ENCODE measurements around the gene SRPK3.
A peak's percentile ranks its signal among the peaks of the same experiment; 100 is the strongest.
"Not testable (repeated sequence)": the region's sequence is repeated elsewhere in the genome, so short reads cannot be mapped to it uniquely, and the experiment has no call there.

Gene SRPK3

GRCh38 chrX:153814591-153815315, 33.9 kb downstream of the SRPK3 start:
- DNase-seq = no peak

- DNase-seq = peak; percentile 34 to 50
Measured at GRCh38 chrX:153816831-153817690, 36.2 kb downstream of the SRPK3 start.

- DNase-seq = not testable (repeated sequence)
Measured at GRCh38 chrX:153818064-153818463, 37.2 kb downstream of the SRPK3 start.

- peak; percentile 41 to 65 for DNase-seq
Measured at GRCh38 chrX:153818571-153819383, 37.9 kb downstream of the SRPK3 start.

GRCh38 chrX:153819384-153820040, 38.7 kb downstream of the SRPK3 start:
- no peak for DNase-seq

GRCh38 chrX:153820601-153821000, 39.8 kb downstream of the SRPK3 start:
- DNase-seq = no peak

GRCh38 chrX:153821066-153821465, 40.2 kb downstream of the SRPK3 start:
- DNase-seq = no peak

GRCh38 chrX:153824348-153824747, 43.5 kb downstream of the SRPK3 start:
- DNase-seq = no peak

- no peak for DNase-seq
Measured at GRCh38 chrX:153825042-153825441, 44.2 kb downstream of the SRPK3 start.

GRCh38 chrX:153827016-153827415, 46.2 kb downstream of the SRPK3 start:
- DNase-seq = no peak

GRCh38 chrX:153827903-153828302, 47.1 kb downstream of the SRPK3 start:
- no peak for DNase-seq

GRCh38 chrX:153828308-153828707, 47.5 kb downstream of the SRPK3 start:
- DNase-seq = no peak

GRCh38 chrX:153828723-153829548, 48.1 kb downstream of the SRPK3 start:
- peak in 1 of 2 donors; percentile 11 for DNase-seq

- no peak for DNase-seq
Measured at GRCh38 chrX:153829549-153829798, 48.6 kb downstream of the SRPK3 start.

GRCh38 chrX:153829799-153830639, 49.2 kb downstream of the SRPK3 start, which contains the start of gene PDZD4:
TSS of gene PDZD4 (minus strand) at chrX:153830544. CDS start at chrX:153830298, 246 bp downstream.
- DNase-seq = peak in 1 of 2 donors; percentile 16

- no peak for DNase-seq
Measured at GRCh38 chrX:153830640-153831428, 50.0 kb downstream of the SRPK3 start.

- DNase-seq = no peak
Measured at GRCh38 chrX:153831429-153832150, 50.7 kb downstream of the SRPK3 start.

- DNase-seq = no peak
Measured at GRCh38 chrX:153832728-153833127, 51.9 kb downstream of the SRPK3 start.
